GM18868 (cell line): ENCODE measurements around the gene MGAT4C.

ENCODE experiments used
- ATAC-seq: cut with Tn5 transposase; IDR thresholded peaks from one replicate; pipeline ENCODE4 v1.9.1; 2021; ENCODE audit warnings: mild to moderate bottlenecking, moderate library complexity; ENCODE audit not compliant: unreplicated experiment

MGAT4C gene

DNA sequence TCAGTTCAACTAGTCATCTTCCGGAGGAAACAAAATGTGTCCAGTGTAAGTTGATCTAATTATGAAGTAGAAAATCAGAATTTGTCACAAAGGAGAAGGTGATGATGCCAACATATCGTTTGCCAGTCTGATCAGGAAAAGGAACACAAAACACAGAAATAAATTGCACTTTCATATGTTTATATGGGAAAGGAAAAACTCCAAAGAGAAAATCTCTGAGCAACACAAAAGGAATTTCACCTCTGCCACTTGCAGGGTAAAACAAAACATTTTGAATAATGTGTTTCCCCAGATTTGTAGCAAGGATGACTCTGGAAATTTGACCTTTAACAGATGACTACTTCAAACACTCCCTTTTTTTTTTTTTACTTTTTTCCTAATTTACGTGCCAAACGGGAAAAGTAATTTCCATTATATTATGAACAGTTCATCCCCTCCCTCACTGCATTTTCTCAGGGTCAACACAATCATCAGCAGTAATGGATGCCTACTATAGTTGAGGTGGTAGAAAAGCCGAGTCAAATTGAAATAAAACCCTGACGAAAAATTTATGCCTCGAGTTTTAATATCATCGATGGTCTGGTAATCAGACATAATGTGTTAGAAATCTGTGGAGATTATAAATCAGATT is 25.6 kb downstream of the MGAT4C start:
- no peak for ATAC-seq

GRCh38 chr12:86229772-86230171 is 26.4 kb downstream of the MGAT4C start:
- ATAC-seq, result no peak

DNA sequence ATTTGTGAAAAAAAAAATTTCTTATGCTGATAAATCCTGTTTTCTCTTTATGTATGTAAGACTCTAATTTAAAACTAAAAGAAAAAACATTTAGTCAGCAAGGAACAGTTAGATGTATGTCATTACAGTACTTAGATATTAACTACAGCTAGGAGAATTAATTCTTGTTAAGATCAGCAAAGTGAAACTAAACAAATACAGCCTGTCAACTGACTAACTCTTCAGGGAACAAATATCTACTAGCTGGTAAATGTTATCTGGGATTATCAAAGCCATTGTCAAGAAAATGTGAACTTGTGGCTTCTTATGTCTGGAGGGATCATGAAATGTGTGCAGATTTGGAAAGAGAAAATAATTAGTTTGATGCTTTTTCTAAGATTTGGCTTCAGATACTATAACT is 27.5 kb downstream of the MGAT4C start:
- no peak for ATAC-seq

DNA sequence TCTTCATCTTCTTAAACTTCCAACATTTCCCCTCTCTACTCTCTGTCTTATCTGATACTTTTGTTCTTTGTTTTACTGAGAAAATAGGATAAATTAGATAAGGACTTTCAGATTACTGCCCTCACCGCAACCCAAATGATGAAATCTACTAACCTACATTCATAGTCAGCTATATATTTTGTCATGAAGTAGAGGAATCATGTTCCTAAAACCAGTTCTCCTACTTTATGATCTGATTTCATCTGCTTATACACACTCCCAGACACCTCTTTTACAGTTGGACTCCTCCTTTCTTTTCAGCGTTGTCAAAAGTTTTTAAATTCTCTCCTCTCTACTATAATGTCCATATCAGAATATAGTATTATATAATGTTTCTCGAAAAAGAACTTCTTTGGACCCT is 29.7 kb downstream of the MGAT4C start:
- no peak for ATAC-seq

DNA sequence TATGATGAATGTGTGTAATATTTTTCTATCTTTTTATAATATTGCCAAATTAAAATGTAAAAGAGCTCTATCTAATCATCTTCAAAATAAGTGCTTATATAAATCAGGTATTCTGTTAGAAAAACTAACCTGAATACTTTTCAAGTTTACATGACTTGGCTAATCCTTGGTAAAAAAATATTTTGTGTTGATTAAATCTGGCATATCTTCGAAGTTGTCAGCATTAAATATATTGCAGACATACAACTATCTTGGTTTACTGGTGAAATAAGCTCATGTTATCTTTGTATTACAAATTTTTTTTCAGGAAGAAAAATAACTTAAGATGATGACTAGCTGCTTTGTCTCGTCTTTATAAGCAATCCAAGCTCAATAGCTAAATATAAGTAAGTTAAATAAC is 39.6 kb downstream of the MGAT4C start:
- ATAC-seq, result no peak

GRCh38 chr12:86213012-86213411 is 43.2 kb downstream of the MGAT4C start:
- ATAC-seq, result no peak

DNA sequence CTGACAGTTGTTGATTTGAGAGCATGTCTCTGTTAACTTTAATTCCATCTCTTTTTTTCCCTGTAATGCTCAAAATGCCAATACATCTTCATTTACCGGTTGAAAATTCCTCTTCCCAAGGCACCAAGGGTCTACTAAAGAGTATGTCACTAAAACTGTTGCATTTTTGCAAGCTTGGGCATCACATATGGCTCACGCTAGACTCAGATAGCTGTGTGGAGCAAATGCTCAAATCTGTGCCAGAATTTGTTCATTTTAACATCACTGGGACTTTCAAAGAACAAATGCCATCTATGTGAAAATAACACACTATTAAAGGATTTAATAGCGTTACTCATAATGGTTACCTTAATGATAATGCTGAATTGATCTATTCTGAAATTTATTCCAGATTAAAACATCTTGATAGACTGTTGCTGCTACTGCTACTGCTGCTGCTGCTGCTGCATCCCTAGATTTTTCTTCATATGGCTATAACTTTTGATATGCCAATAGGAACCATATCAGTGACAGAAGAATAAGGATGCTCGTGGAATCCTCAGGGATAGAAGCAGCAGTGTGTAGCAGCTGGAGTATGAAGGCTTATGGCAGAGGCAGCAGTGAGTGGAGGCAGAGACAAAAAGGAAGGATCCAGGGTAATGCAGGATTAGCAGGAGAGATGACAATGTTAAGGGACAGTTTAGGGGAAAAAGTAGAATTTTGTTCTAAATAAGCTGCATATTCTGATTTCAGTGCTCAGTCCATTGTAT is 57.3 kb downstream of the MGAT4C start:
- no peak for ATAC-seq

DNA sequence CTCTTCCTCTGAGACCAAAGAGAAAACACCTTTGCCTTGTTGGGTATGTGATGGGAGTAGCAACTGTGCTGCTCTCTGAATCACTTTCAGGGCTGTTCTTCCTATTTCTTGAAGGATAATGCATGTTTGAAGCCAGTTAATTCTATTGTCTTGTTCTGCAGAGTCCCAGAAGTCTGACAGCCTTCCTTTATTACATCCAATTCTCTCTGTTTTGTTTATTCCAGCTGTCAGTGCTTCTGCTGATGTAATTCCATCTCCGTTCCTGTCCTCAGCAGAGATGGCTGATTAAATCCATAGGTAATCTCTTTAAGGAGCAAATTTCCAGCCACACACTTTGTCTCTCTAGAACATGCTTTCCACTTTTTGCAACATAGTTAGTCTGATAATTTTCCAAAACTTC is 59.7 kb downstream of the MGAT4C start:
- ATAC-seq, result no peak

DNA sequence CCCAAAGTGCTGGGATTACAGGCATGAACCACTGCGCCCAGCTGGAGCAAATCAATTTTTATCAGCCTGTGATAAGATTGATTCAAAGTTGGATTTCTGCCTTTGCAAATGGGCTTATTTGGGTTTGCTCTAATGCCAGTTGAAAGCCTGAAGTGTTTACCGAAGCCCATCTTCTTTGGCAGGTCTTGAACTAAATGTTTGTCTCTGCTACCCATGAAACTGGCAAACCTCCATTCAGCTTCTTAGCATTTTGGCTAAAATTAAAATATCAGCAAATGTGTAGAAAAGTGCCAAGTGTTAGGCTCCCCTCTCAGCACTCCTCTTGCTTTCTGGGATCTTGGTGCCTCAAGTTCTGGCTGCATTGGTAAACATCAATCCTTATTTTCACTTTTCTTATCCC is 61.5 kb downstream of the MGAT4C start:
- ATAC-seq, result no peak

DNA sequence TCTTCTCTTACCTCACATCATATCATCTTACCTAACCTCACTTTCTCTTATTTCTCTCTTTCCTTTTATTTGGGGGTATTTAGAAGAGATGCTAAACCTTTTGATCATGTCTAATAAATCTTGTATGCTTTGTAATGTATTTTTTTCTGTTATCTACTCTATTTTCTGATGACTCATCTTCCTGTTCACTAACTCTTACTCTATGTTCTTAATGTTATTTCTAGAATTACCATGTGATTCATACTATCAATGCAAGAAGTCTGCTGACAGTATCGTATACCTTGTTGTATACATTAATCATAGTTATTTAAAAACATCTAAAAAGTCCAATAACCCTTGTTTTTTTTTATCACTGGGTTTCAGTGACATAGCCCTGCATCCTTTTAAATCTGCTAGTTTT is 62.3 kb downstream of the MGAT4C start:
- ATAC-seq, result no peak

DNA sequence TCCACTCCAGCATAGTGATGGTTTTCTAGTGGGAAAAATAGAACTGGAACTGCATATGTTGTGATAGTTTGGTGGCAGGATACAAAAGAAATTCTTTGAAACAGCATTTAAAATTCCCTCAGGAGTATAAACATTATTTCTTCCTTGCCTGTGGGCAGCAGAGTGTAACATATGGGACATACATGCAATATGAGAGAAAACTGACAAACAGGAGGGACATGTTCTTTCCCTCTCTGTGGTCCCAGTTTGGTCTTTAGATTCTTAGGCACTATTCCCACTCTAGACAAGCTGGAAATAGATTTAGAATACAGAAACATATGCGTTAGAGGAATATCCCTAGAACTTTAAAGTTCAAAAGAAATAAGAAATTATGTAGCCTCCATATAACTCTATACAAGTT is 68.0 kb downstream of the MGAT4C start:
- no peak for ATAC-seq

GRCh38 chr12:86186449-86186848 is 69.7 kb downstream of the MGAT4C start:
- no peak for ATAC-seq

GRCh38 chr12:86179855-86180254 is 76.3 kb downstream of the MGAT4C start:
- ATAC-seq, result no peak

DNA sequence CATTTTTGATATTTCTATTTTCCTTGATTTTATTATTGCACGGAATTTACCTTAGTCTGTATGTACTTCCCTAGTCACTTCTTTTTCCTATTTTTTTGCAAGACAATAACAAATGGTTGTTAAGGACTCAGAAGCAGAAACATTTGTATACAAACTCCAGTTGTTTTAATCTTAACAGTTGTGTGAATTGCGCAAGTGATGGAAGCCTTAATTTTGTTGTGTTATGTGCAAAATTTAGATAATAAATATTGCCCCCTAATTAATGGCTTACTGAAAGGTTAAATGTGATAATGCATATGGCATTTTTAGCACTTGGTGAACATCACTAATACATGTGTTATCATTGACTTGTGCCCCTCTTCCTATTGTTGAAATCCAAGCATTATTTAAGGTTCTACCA is 82.0 kb downstream of the MGAT4C start:
- ATAC-seq, result no peak

DNA sequence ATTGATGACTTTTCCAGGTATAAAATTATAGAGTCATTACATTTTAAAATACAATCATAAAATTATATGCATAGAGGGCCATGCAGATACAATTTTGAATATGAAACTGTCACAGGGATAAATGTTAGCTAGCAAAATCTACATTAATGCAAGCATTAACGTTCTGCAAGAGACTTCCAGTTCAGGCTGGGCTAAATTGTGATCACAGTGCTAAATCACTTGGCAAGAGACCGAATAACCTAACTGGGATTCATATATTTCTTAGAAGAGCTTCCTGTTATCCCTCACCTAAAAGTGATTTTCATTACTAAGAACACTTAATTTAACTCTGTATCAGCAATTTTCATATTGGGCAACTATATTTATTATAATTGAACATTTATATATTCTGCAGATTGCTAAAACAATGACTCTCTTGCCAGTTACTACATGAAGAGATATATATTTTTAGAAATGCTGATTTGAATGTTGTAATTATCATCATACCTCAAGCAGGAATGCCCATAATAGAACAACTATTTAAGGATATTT is 83.2 kb downstream of the MGAT4C start:
- no peak for ATAC-seq

DNA sequence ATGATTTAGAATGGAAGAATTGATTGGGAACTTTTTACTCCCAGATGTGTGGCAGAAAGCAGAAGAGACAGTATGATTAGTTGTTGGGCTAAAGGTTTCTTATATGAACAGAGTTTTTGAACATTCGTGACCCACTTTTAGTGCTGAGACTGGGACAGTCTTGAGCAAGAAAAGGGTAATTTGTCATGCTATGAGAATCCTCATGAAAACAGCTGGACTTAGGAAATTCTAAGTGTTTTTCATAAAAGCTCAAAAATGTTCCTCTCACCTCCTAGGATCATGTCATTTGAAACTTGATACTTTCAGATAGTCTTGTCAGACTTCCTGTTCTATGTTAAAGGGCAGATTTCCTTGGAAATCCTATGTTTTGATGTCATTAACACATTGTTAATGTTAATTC is 86.1 kb downstream of the MGAT4C start:
- no peak for ATAC-seq

DNA sequence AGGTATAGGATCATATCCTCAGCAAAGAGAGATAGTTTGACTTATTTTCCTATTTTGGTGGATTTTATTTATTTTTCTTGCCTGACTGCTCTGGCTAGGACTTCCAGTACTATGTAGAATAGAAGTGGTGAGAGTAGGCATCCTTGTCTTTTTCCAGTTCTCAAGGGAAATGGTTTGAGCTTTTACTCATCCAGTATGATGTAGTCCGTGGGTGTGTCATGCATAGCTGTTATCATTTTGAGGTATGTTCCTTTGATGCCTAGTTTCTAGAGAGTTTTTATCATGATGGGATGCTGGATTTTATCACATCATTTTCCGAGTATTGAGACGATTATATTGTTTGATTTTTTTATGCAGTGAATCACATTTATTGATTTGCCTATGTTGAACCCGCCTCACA is 97.2 kb downstream of the MGAT4C start:
- ATAC-seq, result no peak

DNA sequence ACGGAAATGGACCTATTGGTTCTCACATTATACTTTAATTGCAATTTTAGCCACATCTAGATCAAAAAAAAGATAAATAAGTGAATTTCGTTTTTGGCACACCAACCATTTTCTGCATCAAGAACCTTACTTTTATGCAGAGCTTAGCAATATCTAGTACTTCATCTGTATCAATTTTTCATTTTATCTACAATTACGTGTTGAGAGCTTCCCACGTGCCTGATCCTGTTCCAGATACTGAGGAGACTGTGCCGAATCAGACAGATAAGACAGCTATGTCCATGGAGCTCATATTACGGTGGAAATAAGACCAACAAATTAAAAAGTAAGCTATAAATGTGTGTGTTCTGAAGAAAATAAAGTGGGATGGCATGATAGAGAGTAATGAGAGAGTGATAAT is 101.6 kb downstream of the MGAT4C start:
- ATAC-seq, result no peak

- ATAC-seq, result no peak
Observed at GRCh38 chr12:86148612-86149011, 107.6 kb downstream of the MGAT4C start.

DNA sequence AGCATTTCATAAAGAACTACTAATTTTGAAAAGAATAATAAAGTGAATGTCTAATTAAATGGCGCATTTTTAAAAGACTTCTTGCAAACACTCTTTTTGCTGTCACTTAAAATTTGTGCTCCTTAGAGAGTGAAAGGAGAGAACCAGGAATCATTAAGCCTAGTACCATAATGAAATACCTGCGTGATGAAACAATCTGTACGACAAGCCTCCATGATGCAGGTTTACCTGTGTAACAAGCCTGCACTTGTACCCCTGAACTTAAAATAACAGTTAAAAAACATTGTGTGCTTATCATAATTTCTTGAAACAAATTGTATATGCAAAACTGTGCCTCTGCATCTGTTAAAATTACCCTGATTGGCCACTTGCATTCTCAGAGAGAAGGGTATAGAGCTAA is 108.1 kb downstream of the MGAT4C start:
- ATAC-seq, result no peak

GRCh38 chr12:86145156-86145555 is 111.0 kb downstream of the MGAT4C start:
- no peak for ATAC-seq

GRCh38 chr12:86143162-86143561 is 113.0 kb downstream of the MGAT4C start:
- no peak for ATAC-seq

DNA sequence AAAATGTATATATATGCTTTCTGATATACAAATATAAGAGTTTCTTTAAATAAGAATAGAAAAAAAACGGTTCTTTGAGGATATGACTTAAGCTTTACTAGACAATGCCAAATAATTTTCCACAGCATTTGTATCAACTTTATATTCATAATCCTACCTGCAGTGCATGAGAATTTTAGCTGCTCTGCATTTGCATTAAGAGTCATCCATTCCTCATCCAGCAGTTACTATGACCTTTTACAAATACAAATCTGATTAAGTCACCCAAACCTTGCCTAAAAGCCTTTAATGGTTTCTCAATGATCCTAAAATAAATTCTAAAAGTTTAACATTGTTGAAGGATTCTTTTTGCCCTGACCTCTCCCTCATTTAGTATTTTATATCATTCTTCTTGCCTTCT is 116.5 kb downstream of the MGAT4C start:
- no peak for ATAC-seq
